ENCODE data around the gene SLC35F3. TPM values are rescaled to one million over a fixed set of nuclear protein-coding genes. Genes with fewer than 3 reads are reported as not detected.

SLC35F3 gene
- total and polyA plus RNA-seq, 2 experiments from 2014 or later = 1.0 to 3.2 TPM

GRCh38 chr1:234208791-234209190 lies 304.3 kb downstream of the SLC35F3 start:
- Histone ChIP-seq H3K9me2 (ENCODE audit: insufficient read depth) (no peaks in the 10 kb centered on the region), H3K4me1 (ENCODE audit: insufficient read depth) (no peaks in the 10 kb centered on the region; the same call in 1 of the 2 replicates), H3K27ac (ENCODE audit: low read depth) (no peak overlapping the region), H3K36me3 (ENCODE audit: insufficient read depth) (no peaks in the 10 kb centered on the region; the same call in 1 of the 2 replicates), H3K4me2 (no peak overlapping the region), H2AFZ (no peak overlapping the region), H3K27me3 (ENCODE audit: insufficient read depth) (peaks cover 7% of the 10 kb centered on the region), H3K4me3 (no peak overlapping the region), H4K20me1 (replicated peaks; ENCODE audit: insufficient read depth) (no peaks in the 10 kb centered on the region), H3F3A (replicated peaks; ENCODE audit: low read depth) (no peaks in the 10 kb centered on the region), H3K79me2 (replicated peaks; ENCODE audit: insufficient read depth) (no peaks in the 10 kb centered on the region)
- Mint-ChIP-seq H3K4me3 (no peak overlapping the region), H3K27ac (no peak overlapping the region), H3K27me3 (ENCODE audit: insufficient read depth, low read depth, poor library complexity) (peaks cover 6% of the 10 kb centered on the region), H3K36me3 (ENCODE audit: low read depth) (peaks cover 10% of the 10 kb centered on the region), H3K4me1 (peaks cover 9% of the 10 kb centered on the region), H3K9me3 (peaks cover 27% of the 10 kb centered on the region)
- no peak for ATAC-seq
- DNase-seq (ENCODE audit: low spot score) = no peak
- TF ChIP-seq EZH2phosphoT487 (IDR thresholded peaks at IDR 0.05; ENCODE audit: unreplicated experiment) (no peak), ZNF462 (CRISPR knock-in tag; IDR thresholded peaks at IDR 0.05) (no peak), ZNF331 (CRISPR knock-in tag; IDR thresholded peaks at IDR 0.05; ENCODE audit: low read depth) (no peak), POLR2AphosphoS5 (IDR thresholded peaks at IDR 0.05; ENCODE audit: low read depth) (no peak), REST (IDR thresholded peaks at IDR 0.05; ENCODE audit: unreplicated experiment) (no peak), NANOG (IDR thresholded peaks at IDR 0.05; ENCODE audit: borderline replicate concordance) (no peak), ZNF114 (CRISPR knock-in tag; IDR thresholded peaks at IDR 0.05) (no peak), CREB1 (CRISPR knock-in tag; IDR thresholded peaks at IDR 0.05; ENCODE audit: low read depth) (no peak), JUNB (IDR thresholded peaks at IDR 0.05; ENCODE audit: unreplicated experiment) (no peak), ETS1 (IDR thresholded peaks at IDR 0.05) (no peak), STAT1 (IDR thresholded peaks at IDR 0.05; ENCODE audit: unreplicated experiment) (no peak), CTCF (conservative IDR thresholded peaks at IDR 0.05; ENCODE audit: low read depth in 2 of 2) (no peak), EZH2 (IDR thresholded peaks at IDR 0.05; ENCODE audit: low read depth, unreplicated experiment) (no peak)
